MCF 10A (cell line): ENCODE results near the gene CSF3R. TPM values are rescaled to one million over a fixed set of nuclear protein-coding genes. Genes with fewer than 3 reads are reported as not detected.

Experiments
- BruUV-seq: library from RNA; stranded (reverse); fragments of 400-500 nt; replicated peaks from 2 replicates; lab custom pipeline; 2021; lab: Mats Ljungman, UMichigan
- CTCF ChIA-PET: fragments of 300-600 bp; sonication (Branson Sonifier 250); formaldehyde crosslinking; extraction: SDS; loops from one replicate; lab custom pipeline; 2021; ENCODE audit warnings: antibody characterized with exemption, inconsistent platforms; lab: Yijun Ruan, JAX
- POLR2A ChIA-PET: fragments of 300-600, 350-650 bp; sonication (Branson Sonifier 250); formaldehyde crosslinking; extraction: SDS; loops from one replicate; lab custom pipeline; 2020; ENCODE audit warnings: antibody characterized with exemption, inconsistent platforms; lab: Yijun Ruan, JAX
- DNase-seq: peaks from one replicate; pipeline ENCODE4 v3.0.0-alpha.2; 2018; ENCODE audit not compliant: unreplicated experiment
- H3K27ac Mint-ChIP-seq: one replicate; pipeline ENCODE4 v1.8.0; 2022; ENCODE audit warnings: mild to moderate bottlenecking, low read depth, mixed read lengths; ENCODE audit not compliant: unreplicated experiment
- H3K27me3 Mint-ChIP-seq: one replicate; pipeline ENCODE4 v1.8.0; 2022; ENCODE audit warnings: mixed read lengths; ENCODE audit not compliant: insufficient read depth, unreplicated experiment
- H3K36me3 Mint-ChIP-seq: one replicate; pipeline ENCODE4 v1.8.0; 2022; ENCODE audit warnings: mild to moderate bottlenecking, moderate library complexity, mixed read lengths; ENCODE audit not compliant: insufficient read depth, unreplicated experiment
- H3K4me1 Mint-ChIP-seq: one replicate; pipeline ENCODE4 v1.8.0; 2022; ENCODE audit warnings: mixed read lengths; ENCODE audit not compliant: insufficient read depth, unreplicated experiment
- H3K4me3 Mint-ChIP-seq: one replicate; pipeline ENCODE4 v1.8.0; 2022; ENCODE audit warnings: mild to moderate bottlenecking, moderate library complexity, mixed read lengths; ENCODE audit not compliant: unreplicated experiment
- H3K9me3 Mint-ChIP-seq: one replicate; pipeline ENCODE4 v1.8.0; 2022; ENCODE audit warnings: mixed read lengths; ENCODE audit not compliant: unreplicated experiment
- CTCF ChIP-seq: fragments of 200-600 bp; IDR thresholded peaks from one replicate; pipeline ENCODE4 v1.8.0; 2022; ENCODE audit warnings: antibody characterized with exemption, mild to moderate bottlenecking; ENCODE audit not compliant: unreplicated experiment
- intact Hi-C: fragments of 100-400 bp; cut with micrococcal nuclease; formaldehyde crosslinking; loops from 2 replicates; pipeline ENCODE4 v1.14.1; 2022
- total RNA-seq: library from RNA; stranded (reverse); gene quantifications from 2 replicates; pipeline ENCODE4 v1.2.3, GENCODE V29; 2022

The CSF3R gene
- total RNA-seq, 1 experiment from 2014 or later: not detected

- TF ChIP-seq CTCF: no peak
- CTCF ChIA-PET: no interaction called here
- intact Hi-C loops: no loop called here
- POLR2A ChIA-PET: interaction anchor here (0.6 kb wide), 1 partner anchor 34 kb away, joined by 3 read pairs; no protein-coding TSS in a partner anchor
- peaks cover 9% of the 10 kb centered on the region for H3K4me1 Mint-ChIP-seq
- no peak for DNase-seq
- no peaks in the 10 kb centered on the region for H3K36me3 Mint-ChIP-seq
- no peaks in the 10 kb centered on the region for H3K27me3 Mint-ChIP-seq
- no peak overlapping the region for H3K27ac Mint-ChIP-seq
- H3K9me3 Mint-ChIP-seq: no peaks in the 10 kb centered on the region
- BruUV-seq: no TSS peak
- no peak overlapping the region for H3K4me3 Mint-ChIP-seq
These were observed 14.8 kb downstream of the CSF3R start for GRCh38 chr1:36467700-36468455.

GRCh38 chr1:36467027-36467410 lies 15.7 kb downstream of the CSF3R start:
- H3K4me1 Mint-ChIP-seq: peaks cover 9% of the 10 kb centered on the region
- BruUV-seq: no TSS peak
- no peaks in the 10 kb centered on the region for H3K36me3 Mint-ChIP-seq
- no peak for DNase-seq
- H3K27me3 Mint-ChIP-seq: no peaks in the 10 kb centered on the region
- no peaks in the 10 kb centered on the region for H3K9me3 Mint-ChIP-seq
- intact Hi-C loops: no loop called here
- no peak overlapping the region for H3K27ac Mint-ChIP-seq
- TF ChIP-seq CTCF: no peak
- ChIA-PET CTCF (no interaction called here), POLR2A (no interaction called here)
- H3K4me3 Mint-ChIP-seq: no peak overlapping the region

GRCh38 chr1:36466370-36467026 lies 16.2 kb downstream of the CSF3R start:
- POLR2A ChIA-PET: no interaction called here
- Mint-ChIP-seq H3K36me3 (peaks cover under 1% of the 10 kb centered on the region), H3K4me3 (no peak overlapping the region), H3K4me1 (peaks cover 9% of the 10 kb centered on the region), H3K9me3 (no peaks in the 10 kb centered on the region), H3K27me3 (no peaks in the 10 kb centered on the region), H3K27ac (peak overlapping the region; percentile 97)
- no peak for TF ChIP-seq CTCF
- no TSS peak for BruUV-seq
- CTCF ChIA-PET: interaction anchor here (0.6 kb wide), 3 partner anchors 333 to 459 kb away, joined by 3 to 4 read pairs (median 3); no protein-coding TSS in a partner anchor
- intact Hi-C loops: no loop called here
- DNase-seq: no peak

- CTCF ChIA-PET: interaction anchor here (0.6 to 0.7 kb wide), 4 partner anchors 332 to 1049 kb away, joined by 3 to 4 read pairs (median 4); no protein-coding TSS in a partner anchor
- peaks cover 7% of the 10 kb centered on the region for H3K36me3 Mint-ChIP-seq
- no TSS peak for BruUV-seq
- intact Hi-C loops: no loop called here
- peaks cover 9% of the 10 kb centered on the region for H3K4me1 Mint-ChIP-seq
- POLR2A ChIA-PET: interaction anchor here (0.5 to 2.1 kb wide), 3 partner anchors 9 to 77 kb away, joined by 3 to 7 read pairs (median 4); no protein-coding TSS in a partner anchor
- TF ChIP-seq CTCF: no peak
- no peaks in the 10 kb centered on the region for H3K27me3 Mint-ChIP-seq
- peak overlapping the region; percentile 97 for H3K27ac Mint-ChIP-seq
- no peaks in the 10 kb centered on the region for H3K9me3 Mint-ChIP-seq
- H3K4me3 Mint-ChIP-seq: no peak overlapping the region
- DNase-seq: no peak
These were observed 16.9 kb downstream of the CSF3R start for GRCh38 chr1:36465731-36466369.
